HepG2 (cell line): ENCODE data around the gene BCAS3. TPM values are rescaled to one million over a fixed set of nuclear protein-coding genes. Genes with fewer than 3 reads are reported as not detected.

Experiments used
- FOXJ3 ChIP-seq: sonication (generic); formaldehyde crosslinking; IDR thresholded peaks from 2 replicates; pipeline ENCODE4 v1.4.0; 2020; ENCODE audit warnings: missing genetic modification reagents, mild to moderate bottlenecking, borderline replicate concordance
- FOXO1 ChIP-seq: sonication (generic); formaldehyde crosslinking; IDR thresholded peaks from 2 replicates; pipeline ENCODE4 v1.4.0; 2020; ENCODE audit warnings: missing genetic modification reagents
- GATA4 ChIP-seq: sonication (generic); IDR thresholded peaks from 2 replicates; pipeline ENCODE4 v1.6.1; 2016; ENCODE audit warnings: antibody characterized with exemption, low read depth, borderline replicate concordance
- HNF4A ChIP-seq: sonication (generic); formaldehyde crosslinking; IDR thresholded peaks from 2 replicates; pipeline ENCODE4 v1.4.0; 2020; ENCODE audit warnings: missing genetic modification reagents
- IRX3 ChIP-seq: sonication (generic); formaldehyde crosslinking; IDR thresholded peaks from 2 replicates; pipeline ENCODE4 v1.8.1; 2023; ENCODE audit warnings: mild to moderate bottlenecking, low read depth, missing genetic modification reagents, borderline replicate concordance
- MAFK ChIP-seq, 2 experiments: IDR thresholded peaks in 1 of 2; conservative IDR thresholded peaks in 1 of 2; 2 replicates each; pipeline ENCODE4 v1.6.1; 2011; ENCODE audit warnings: improper control_type of control experiment in 2 of 2, low read length in 2 of 2
- NFE2L2 ChIP-seq: fragments of 150-350 bp; IDR thresholded peaks from 2 replicates; pipeline ENCODE4 v1.6.1; 2014; ENCODE audit warnings: low read length
- POLR2AphosphoS5 ChIP-seq: IDR thresholded peaks from 2 replicates; pipeline ENCODE4 v1.6.1; 2012; ENCODE audit warnings: low read depth, low read length
- RNF2 ChIP-seq: fragments of 450-650 bp; conservative IDR thresholded peaks from 2 replicates; pipeline ENCODE4 v1.6.1; 2016; ENCODE audit warnings: low read depth
- SCMH1 ChIP-seq: sonication (generic); formaldehyde crosslinking; IDR thresholded peaks from 2 replicates; pipeline ENCODE4 v1.9.0; 2021; ENCODE audit warnings: missing genetic modification reagents, mild to moderate bottlenecking, borderline replicate concordance
- TAF1 ChIP-seq: sonication (generic); formaldehyde crosslinking; IDR thresholded peaks from 2 replicates; pipeline ENCODE4 v1.4.0; 2020; ENCODE audit warnings: missing genetic modification reagents
- TSC22D2 ChIP-seq: sonication (generic); formaldehyde crosslinking; IDR thresholded peaks from 2 replicates; pipeline ENCODE4 v1.5.1; 2020; ENCODE audit warnings: missing genetic modification reagents, mild to moderate bottlenecking, borderline replicate concordance
- ZNF326 ChIP-seq: sonication (generic); formaldehyde crosslinking; IDR thresholded peaks from 2 replicates; pipeline ENCODE4 v1.4.0; 2020; ENCODE audit warnings: missing genetic modification reagents, borderline replicate concordance
- ZNF337 ChIP-seq: sonication (generic); formaldehyde crosslinking; IDR thresholded peaks from 2 replicates; pipeline ENCODE4 v1.5.1; 2020; ENCODE audit warnings: missing genetic modification reagents, low read depth, mild to moderate bottlenecking, borderline replicate concordance
- ZNF501 ChIP-seq: sonication (generic); formaldehyde crosslinking; IDR thresholded peaks from 2 replicates; pipeline ENCODE4 v1.5.1; 2020; ENCODE audit warnings: mild to moderate bottlenecking, moderate library complexity, missing genetic modification reagents
- ZNF761 ChIP-seq: sonication (generic); formaldehyde crosslinking; conservative IDR thresholded peaks from 2 replicates; pipeline ENCODE4 v1.4.0; 2020; ENCODE audit warnings: mild to moderate bottlenecking, missing genetic modification reagents
- ZNF772 ChIP-seq: sonication (generic); formaldehyde crosslinking; IDR thresholded peaks from 2 replicates; pipeline ENCODE4 v1.5.0; 2020; ENCODE audit warnings: mild to moderate bottlenecking, missing genetic modification reagents
- polyA plus RNA-seq, 8 experiments: library from polyadenylated mRNA; depleted of rRNA in 3 of 8; stranded (reverse) in 7 of 8; unstranded in 1 of 8; fragments of >200 nt; fragmentation: Illumina TruSeq in 4 of 8; extraction: Trizol in 4 of 8; gene quantifications; 2 replicates each; pipeline versions ENCODE4 v1.2.1 to v1.2.3, GENCODE V29; 2011 to 2016; ENCODE audit warnings: low read depth in 4 of 8, missing spikeins in 1 of 8, mixed read lengths in 1 of 8; ENCODE audit not compliant: insufficient read depth in 1 of 8
- total RNA-seq, 5 experiments: library from RNA; depleted of rRNA; stranded (reverse); fragments of >200 nt; fragmentation: Illumina TruSeq; extraction: Trizol; gene quantifications; 2 replicates each; pipeline ENCODE4 v1.2.3, GENCODE V29; 2016; ENCODE audit warnings: low read depth in 1 of 5
- TF ChIP-seq, protein P1 (sequence below): sonication (generic); formaldehyde crosslinking; IDR thresholded peaks from 2 replicates; pipeline ENCODE4 v1.4.0; 2020; ENCODE audit warnings: missing genetic modification reagents, borderline replicate concordance
- TF ChIP-seq, protein P2 (sequence below): sonication (generic); formaldehyde crosslinking; IDR thresholded peaks from 2 replicates; pipeline ENCODE4 v1.4.0; 2020; ENCODE audit warnings: missing genetic modification reagents; ENCODE audit errors: not compliant biosample characterization

BCAS3 gene
- total and polyA plus RNA-seq, 2 of the 13 experiments (the other 11 are each of a cell fraction or from before 2014, with no cell fraction given): 10.7 to 11.2 TPM

DNA sequence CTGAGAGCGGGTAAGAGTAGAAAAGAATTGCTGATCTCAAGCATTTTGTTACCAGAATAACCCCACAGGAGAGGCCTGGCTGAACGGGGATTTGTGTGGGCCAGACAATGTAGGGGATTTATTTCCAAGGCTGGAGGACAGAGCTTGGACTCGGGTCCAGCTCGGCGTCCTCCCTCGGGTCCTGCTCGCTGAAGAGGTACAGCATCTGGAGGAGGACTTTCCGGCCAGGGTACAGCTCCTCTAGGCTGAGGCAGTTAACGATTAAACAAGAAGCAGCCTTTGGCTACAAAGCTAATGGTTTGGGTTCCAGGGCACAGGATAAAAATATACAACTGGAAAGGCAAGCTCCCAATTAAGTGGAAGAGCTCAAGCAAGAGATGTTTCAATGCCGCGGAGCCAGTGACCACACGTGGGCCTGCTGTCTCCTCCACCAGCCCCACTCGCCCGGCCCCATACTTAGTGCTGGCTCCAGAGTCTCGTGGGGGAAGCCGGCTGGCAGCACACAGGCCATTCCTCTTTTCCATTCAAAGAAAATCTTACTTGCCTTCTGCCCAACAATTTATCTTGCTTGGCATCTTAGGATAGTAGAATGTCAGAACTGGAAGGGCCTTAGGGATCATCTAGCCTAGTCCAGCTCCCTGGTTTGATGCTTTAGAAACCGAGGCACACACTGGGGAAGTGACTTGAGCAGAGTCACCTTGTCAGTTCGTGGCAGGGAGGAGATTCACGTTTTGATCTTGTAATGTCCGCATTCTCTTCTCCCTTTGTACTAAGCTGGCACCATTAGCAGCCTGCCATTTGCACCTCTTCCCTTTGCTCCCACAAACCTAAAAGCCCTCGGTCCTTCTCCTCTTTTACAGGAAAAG lies 636.0 kb downstream of the BCAS3 start (continued):
- TF ChIP-seq RNF2: no peak
- TF ChIP-seq FOXO1 (CRISPR knock-in tag): 0 out of 2 replicates have a peak, but pooled peaks have one; percentile 14
- no peak for TF ChIP-seq FOXJ3
- no peak for TF ChIP-seq TSC22D2 (CRISPR knock-in tag)
- TF ChIP-seq IRX3: no peak
- TF ChIP-seq ZNF761 (CRISPR knock-in tag): no peak
- 0 out of 2 replicates have a peak, but pooled peaks have one; percentile 49 for TF ChIP-seq ZNF337 (CRISPR knock-in tag)
- TF ChIP-seq, protein P1, sequence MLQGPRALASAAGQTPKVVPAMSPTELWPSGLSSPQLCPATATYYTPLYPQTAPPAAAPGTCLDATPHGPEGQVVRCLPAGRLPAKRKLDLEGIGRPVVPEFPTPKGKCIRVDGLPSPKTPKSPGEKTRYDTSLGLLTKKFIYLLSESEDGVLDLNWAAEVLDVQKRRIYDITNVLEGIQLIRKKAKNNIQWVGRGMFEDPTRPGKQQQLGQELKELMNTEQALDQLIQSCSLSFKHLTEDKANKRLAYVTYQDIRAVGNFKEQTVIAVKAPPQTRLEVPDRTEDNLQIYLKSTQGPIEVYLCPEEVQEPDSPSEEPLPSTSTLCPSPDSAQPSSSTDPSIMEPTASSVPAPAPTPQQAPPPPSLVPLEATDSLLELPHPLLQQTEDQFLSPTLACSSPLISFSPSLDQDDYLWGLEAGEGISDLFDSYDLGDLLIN (CRISPR knock-in tag): no peak
- TF ChIP-seq TAF1: no peak
- TF ChIP-seq ZNF501 (CRISPR knock-in tag): no peak; the same call in 1 of the 2 replicates
- no peak for TF ChIP-seq SCMH1 (CRISPR knock-in tag)
- no peak for TF ChIP-seq GATA4
- peak; percentile 18 to 42; a peak in 2 of 4 replicates for TF ChIP-seq MAFK (conservative IDR thresholded peaks at IDR 0.05 in 1 of 2, IDR thresholded peaks at IDR 0.05 in 1 of 2; ENCODE audit: low read length in 2 of 2)
- no peak for TF ChIP-seq POLR2AphosphoS5
- peak; percentile 85 for TF ChIP-seq HNF4A (CRISPR knock-in tag)
- TF ChIP-seq, protein P2, sequence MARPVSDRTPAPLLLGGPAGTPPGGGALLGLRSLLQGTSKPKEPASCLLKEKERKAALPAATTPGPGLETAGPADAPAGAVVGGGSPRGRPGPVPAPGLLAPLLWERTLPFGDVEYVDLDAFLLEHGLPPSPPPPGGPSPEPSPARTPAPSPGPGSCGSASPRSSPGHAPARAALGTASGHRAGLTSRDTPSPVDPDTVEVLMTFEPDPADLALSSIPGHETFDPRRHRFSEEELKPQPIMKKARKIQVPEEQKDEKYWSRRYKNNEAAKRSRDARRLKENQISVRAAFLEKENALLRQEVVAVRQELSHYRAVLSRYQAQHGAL: no peak
- no peak for TF ChIP-seq ZNF772 (CRISPR knock-in tag)
- no peak for TF ChIP-seq NFE2L2
- no peak for TF ChIP-seq ZNF326
